HCT116 (cell line): ENCODE results near the gene POR. TPM values are rescaled to one million over a fixed set of nuclear protein-coding genes. Genes with fewer than 3 reads are reported as not detected.

Experiments
- ATAC-seq: fragments of 200-7000 bp; cut with Tn5 transposase; 2 replicates; pipeline ENCODE4 v1.9.1; 2020; ENCODE audit warnings: mild to moderate bottlenecking, moderate library complexity
- BruUV-seq: library from RNA; stranded (reverse); fragments of 400-500 nt; replicated peaks from 2 replicates; lab custom pipeline; 2021; lab: Mats Ljungman, UMichigan
- CTCF ChIA-PET: fragments of 300-600 bp; sonication (Branson Sonifier 250); formaldehyde crosslinking; loops from one replicate; lab custom pipeline; 2021; ENCODE audit warnings: antibody characterized with exemption; lab: Charles Lee
- POLR2A ChIA-PET: fragments of 300-600, 350-600 bp; sonication (Branson Sonifier 250); formaldehyde crosslinking; loops from one replicate; lab custom pipeline; 2021; ENCODE audit warnings: antibody characterized with exemption; lab: Charles Lee
- RAD21 ChIA-PET, 2 experiments: fragments of 300-600 bp; sonication (Branson Sonifier 250); formaldehyde crosslinking; loops; one replicate each; lab custom pipeline; 2023; ENCODE audit warnings: low total read pairs in 2 of 2; ENCODE audit not compliant: uncharacterized antibody in 2 of 2, unreplicated experiment in 2 of 2, low non-redundant PET in 1 of 2; lab: Charles Lee
- DNase-seq: peaks from one replicate; pipeline ENCODE4 v3.0.0-alpha.2; 2010; ENCODE audit warnings: low read depth, low spot score
- H2AFZ ChIP-seq: fragments of 200-600 bp; shearing (Covaris generic), sonication (generic); 2 replicates; pipeline ENCODE4 v1.6.1; 2017; ENCODE audit warnings: low read depth, mixed run types, mixed read lengths, antibody characterized with exemption, low read length; ENCODE audit not compliant: poor library complexity, severe bottlenecking
- H3K27ac ChIP-seq: 2 replicates; pipeline ENCODE4 v1.5.1; 2012; ENCODE audit warnings: low read depth, low read length
- H3K27me3 ChIP-seq: fragments of 200-600 bp; sonication (generic); 2 replicates; pipeline ENCODE4 v1.6.1; 2016; ENCODE audit warnings: mixed run types, low read length, mixed read lengths; ENCODE audit not compliant: insufficient read depth
- H3K36me3 ChIP-seq, 2 experiments: fragments of 200-500 bp in 1 of 2; fragments of 200-600 bp in 1 of 2; sonication (Bioruptor generic) in 1 of 2; sonication (generic) in 1 of 2; 2 replicates each; pipeline versions ENCODE4 v1.5.1 to v1.6.1; 2014 to 2016; ENCODE audit warnings: low read length in 2 of 2, inconsistent platforms in 1 of 2, mixed read lengths in 1 of 2, mixed run types in 1 of 2; ENCODE audit not compliant: insufficient read depth in 2 of 2, control insufficient read depth in 1 of 2
- H3K4me1 ChIP-seq, 2 experiments: fragments of 200-600 bp in 1 of 2; sonication (generic) in 1 of 2; 2 replicates each; pipeline versions ENCODE4 v1.5.1 to v1.6.1; 2012 to 2017; ENCODE audit warnings: low read length in 2 of 2, inconsistent platforms in 1 of 2, mild to moderate bottlenecking in 1 of 2, mixed read lengths in 1 of 2, mixed run types in 1 of 2, moderate library complexity in 1 of 2; ENCODE audit not compliant: insufficient read depth in 2 of 2, control insufficient read depth in 1 of 2
- H3K4me2 ChIP-seq: fragments of 200-600 bp; sonication (generic); 2 replicates; pipeline ENCODE4 v1.6.1; 2017; ENCODE audit warnings: mixed run types, low read length, mixed read lengths
- H3K4me3 ChIP-seq, 2 experiments: fragments of 200-600 bp in 1 of 2; sonication (generic) in 1 of 2; replicated peaks in 1 of 2; 2 replicates each; pipeline ENCODE4 v1.5.1; 2011 to 2016; ENCODE audit warnings: low read length in 2 of 2, control low read depth in 1 of 2, low read depth in 1 of 2, mild to moderate bottlenecking in 1 of 2, mixed read lengths in 1 of 2, mixed run types in 1 of 2
- H3K79me2 ChIP-seq: fragments of 200-600 bp; sonication (generic); 2 replicates; pipeline ENCODE4 v1.6.1; 2017; ENCODE audit warnings: mild to moderate bottlenecking, mixed run types, low read length, moderate library complexity, mixed read lengths; ENCODE audit not compliant: insufficient read depth
- H3K9ac ChIP-seq: fragments of 200-600 bp; sonication (generic); 2 replicates; pipeline ENCODE4 v1.6.1; 2016; ENCODE audit warnings: low read length, mixed read lengths
- H3K9me2 ChIP-seq: fragments of 200-600 bp; sonication (generic), shearing (Covaris generic); 2 replicates; pipeline ENCODE4 v1.6.1; 2017; ENCODE audit warnings: mixed run types, mild to moderate bottlenecking, moderate library complexity; ENCODE audit not compliant: insufficient read depth
- H3K9me3 ChIP-seq, 2 experiments: fragments of 200-500 bp in 1 of 2; fragments of 200-600 bp in 1 of 2; sonication (Bioruptor generic) in 1 of 2; sonication (generic) in 1 of 2; 2 replicates each; pipeline ENCODE4 v1.6.1; 2014 to 2017; ENCODE audit warnings: low read length in 2 of 2, mixed read lengths in 2 of 2, inconsistent platforms in 1 of 2, low read depth in 1 of 2, mild to moderate bottlenecking in 1 of 2, mixed run types in 1 of 2, moderate library complexity in 1 of 2; ENCODE audit not compliant: control insufficient read depth in 1 of 2, insufficient read depth in 1 of 2
- H4K20me1 ChIP-seq: fragments of 200-600 bp; sonication (generic), shearing (Covaris generic); 2 replicates; pipeline ENCODE4 v1.6.1; 2017; ENCODE audit warnings: mixed run types, mild to moderate bottlenecking, moderate library complexity; ENCODE audit not compliant: insufficient read depth
- CEBPB ChIP-seq: IDR thresholded peaks from 2 replicates; pipeline ENCODE4 v1.6.1; 2012; ENCODE audit warnings: low read depth
- CTCF ChIP-seq, 3 experiments: fragments of 200-600 bp in 1 of 3; sonication (generic) in 1 of 3; IDR thresholded peaks in 2 of 3; conservative IDR thresholded peaks in 1 of 3; 2 replicates each; pipeline ENCODE4 v1.5.1; 2012 to 2017; ENCODE audit warnings: low read depth in 2 of 3, low read length in 2 of 3, antibody characterized with exemption in 1 of 3, borderline replicate concordance in 1 of 3, control low read depth in 1 of 3, mild to moderate bottlenecking in 1 of 3, mixed read lengths in 1 of 3, mixed run types in 1 of 3, moderate library complexity in 1 of 3; ENCODE audit not compliant: insufficient read depth in 1 of 3
- EGR1 ChIP-seq: IDR thresholded peaks from 2 replicates; pipeline ENCODE4 v1.6.1; 2012; ENCODE audit warnings: low read depth
- EZH2 ChIP-seq: fragments of 200-600 bp; sonication (generic); IDR thresholded peaks from 2 replicates; pipeline ENCODE4 v1.6.1; 2017; ENCODE audit warnings: antibody characterized with exemption, mixed run types
- FOSL1 ChIP-seq: IDR thresholded peaks from 2 replicates; pipeline ENCODE4 v1.6.1; 2012; ENCODE audit warnings: low read depth
- JUND ChIP-seq: IDR thresholded peaks from 2 replicates; pipeline ENCODE4 v1.6.1; 2012
- MAX ChIP-seq: IDR thresholded peaks from 2 replicates; pipeline ENCODE4 v1.6.1; 2012
- POLR2AphosphoS5 ChIP-seq: IDR thresholded peaks from 2 replicates; pipeline ENCODE4 v1.6.1; 2011; ENCODE audit warnings: mild to moderate bottlenecking, low read depth, low read length, moderate library complexity
- REST ChIP-seq: IDR thresholded peaks from 2 replicates; pipeline ENCODE4 v1.6.1; 2012; ENCODE audit warnings: low read depth
- SP1 ChIP-seq: IDR thresholded peaks from 2 replicates; pipeline ENCODE4 v1.6.1; 2012; ENCODE audit warnings: low read depth
- TCF7L2 ChIP-seq: IDR thresholded peaks from 2 replicates; pipeline ENCODE4 v1.7.0; 2011; ENCODE audit warnings: borderline replicate concordance, inconsistent platforms; ENCODE audit not compliant: insufficient read depth, insufficient read length; ENCODE audit errors: extremely low read depth
- ZNF274 ChIP-seq: fragments of 200-500 bp; sonication (Bioruptor generic); IDR thresholded peaks from 2 replicates; pipeline ENCODE4 v1.6.1; 2014; ENCODE audit warnings: mild to moderate bottlenecking, low read depth, low read length, inconsistent platforms
- intact Hi-C: fragments of 100-400 bp; cut with micrococcal nuclease; formaldehyde crosslinking; loops from 2 replicates; pipeline ENCODE4 v1.10.0; 2022
- total RNA-seq: library from RNA; stranded (reverse); gene quantifications from one replicate; pipeline ENCODE4 v1.2.1, GENCODE V29; 2021; ENCODE audit not compliant: unreplicated experiment

Gene POR
- total RNA-seq, 1 experiment from 2014 or later: 120 TPM

- ChIA-PET CTCF (no interaction called here), POLR2A (no interaction called here), RAD21 (no interaction called here)
- no peak overlapping the region for H3K9ac ChIP-seq
- ATAC-seq (no peak), DNase-seq (no peak)
- no TSS peak for BruUV-seq
- H4K20me1 ChIP-seq: no peaks in the 10 kb centered on the region
- peaks cover 29% of the 10 kb centered on the region for H3K79me2 ChIP-seq
- H3K4me1 ChIP-seq: peaks cover 9 to 22% of the 10 kb centered on the region in 2 experiments; a peak in 3 of 4 replicates
- no peaks in the 10 kb centered on the region for H3K9me3 ChIP-seq
- no peak for TF ChIP-seq ZNF274
- no peak for TF ChIP-seq JUND
- no peak for TF ChIP-seq TCF7L2
- no peak for TF ChIP-seq EZH2
- TF ChIP-seq SP1: no peak
- H3K4me2 ChIP-seq: peak overlapping the region; percentile 95; the same call in 1 of the 2 replicates
- intact Hi-C loops: no loop called here
- no peak overlapping the region for H3K27ac ChIP-seq
- no peaks in the 10 kb centered on the region for H3K9me2 ChIP-seq
- H3K36me3 ChIP-seq: no peaks in the 10 kb centered on the region
- no peak overlapping the region for H2AFZ ChIP-seq
- H3K4me3 ChIP-seq: no peak overlapping the region
- no peaks in the 10 kb centered on the region for H3K27me3 ChIP-seq
These were observed 1.5 kb upstream of the POR start for GRCh38 chr7:75913437-75913836.

- Histone ChIP-seq H3K36me3 (no peaks in the 10 kb centered on the region), H3K27me3 (no peaks in the 10 kb centered on the region), H3K9ac (peak overlapping the region; percentile 81), H3K4me3 (peak overlapping the region; percentile 59 to 98), H2AFZ (no peak overlapping the region), H3K27ac (peak overlapping the region; percentile 79), H3K9me2 (no peaks in the 10 kb centered on the region), H3K4me1 (peaks cover 9 to 25% of the 10 kb centered on the region in 2 experiments; a peak in 3 of 4 replicates), H4K20me1 (no peaks in the 10 kb centered on the region), H3K9me3 (no peaks in the 10 kb centered on the region), H3K79me2 (peaks cover 37% of the 10 kb centered on the region), H3K4me2 (peak overlapping the region; percentile 95)
- TF ChIP-seq CEBPB: no peak
- TF ChIP-seq POLR2AphosphoS5: no peak
- no peak for TF ChIP-seq FOSL1
- TF ChIP-seq EGR1: no peak
- TF ChIP-seq REST: no peak
- TF ChIP-seq CTCF (IDR thresholded peaks at IDR 0.05 in 2 of 3, conservative IDR thresholded peaks at IDR 0.05 in 1 of 3; ENCODE audit: borderline replicate concordance in 1 of 3, insufficient read depth in 1 of 3, low read depth in 2 of 3, low read length in 2 of 3): no peak
- TF ChIP-seq MAX: no peak
- DNase-seq (no peak), ATAC-seq (peak; percentile 39)
- ChIA-PET CTCF (interaction anchor here (0.7 kb wide), 1 partner anchor 48 kb away, joined by 4 read pairs; no protein-coding TSS in a partner anchor), RAD21 (no interaction called here), POLR2A (interaction anchor here (0.8 to 3.8 kb wide), 4 partner anchors 8 to 15 kb away, joined by 3 to 21 read pairs (median 8); no protein-coding TSS in a partner anchor)
- intact Hi-C loops: loop anchor here (2.0 kb wide), 1 partner anchor 35 kb away; the partner anchor contains the start of gene RHBDD2
- TSS peak; percentile 93 for BruUV-seq
These were observed 743 bp upstream of the POR start for GRCh38 chr7:75914169-75914654.
